GM12891 (cell line): ENCODE results near the gene TXNDC16.

Source experiments
- POLR2A ChIP-seq: IDR thresholded peaks from 2 replicates; pipeline ENCODE4 v1.6.1; 2011; ENCODE audit warnings: low read depth, low read length, control low read depth
- POLR2AphosphoS5 ChIP-seq: IDR thresholded peaks from 2 replicates; pipeline ENCODE4 v1.6.1; 2011; ENCODE audit warnings: low read depth, low read length, control low read depth
- SPI1 ChIP-seq: IDR thresholded peaks from 2 replicates; pipeline ENCODE4 v1.6.1; 2011; ENCODE audit warnings: low read depth, low read length, control low read depth

DNA sequence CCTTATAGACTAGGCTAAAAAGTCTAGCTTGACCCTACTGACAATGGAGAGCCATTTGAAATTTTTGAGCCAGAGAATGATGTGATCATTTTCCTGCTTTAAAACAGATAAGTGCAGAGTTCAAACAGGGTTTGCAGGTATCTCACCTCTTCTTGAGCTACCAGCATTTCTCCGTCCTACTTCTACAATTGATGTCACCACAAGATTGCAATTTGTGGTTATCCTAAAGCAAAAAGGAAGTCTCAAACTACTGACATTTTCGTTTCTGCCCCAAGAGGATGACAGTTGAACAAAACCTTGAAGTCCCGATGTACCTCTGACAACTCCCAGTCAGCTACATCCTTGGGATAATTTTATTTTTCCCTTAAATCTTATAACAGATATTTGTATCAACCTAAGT is 151.5 kb downstream of the TXNDC16 start:
- TF ChIP-seq POLR2AphosphoS5 (no peak), POLR2A (no peak), SPI1 (no peak)
